Transverse colon (tissue), 4 donors: ENCODE results near the gene PIGS.

Experiments used
- POLR2AphosphoS5 ChIP-seq, 3 donors: sonication (generic); formaldehyde crosslinking; IDR thresholded peaks; one replicate each; pipeline ENCODE4 v1.6.1; 2016; ENCODE audit warnings: antibody characterized with exemption in 3 of 3
- TF ChIP-seq, protein P1 (sequence below), 5 experiments: fragments of 200-600 bp in 3 of 5; fragments of 450-650 bp in 2 of 5; sonication (generic) in 3 of 5; IDR thresholded peaks; 1 replicate in 2 of 5; 2 replicates in 3 of 5; pipeline ENCODE4 v1.5.1; 2016 to 2017; ENCODE audit warnings: antibody characterized with exemption in 5 of 5, inconsistent platforms in 3 of 5, mild to moderate bottlenecking in 2 of 5, moderate library complexity in 1 of 5

DNA sequence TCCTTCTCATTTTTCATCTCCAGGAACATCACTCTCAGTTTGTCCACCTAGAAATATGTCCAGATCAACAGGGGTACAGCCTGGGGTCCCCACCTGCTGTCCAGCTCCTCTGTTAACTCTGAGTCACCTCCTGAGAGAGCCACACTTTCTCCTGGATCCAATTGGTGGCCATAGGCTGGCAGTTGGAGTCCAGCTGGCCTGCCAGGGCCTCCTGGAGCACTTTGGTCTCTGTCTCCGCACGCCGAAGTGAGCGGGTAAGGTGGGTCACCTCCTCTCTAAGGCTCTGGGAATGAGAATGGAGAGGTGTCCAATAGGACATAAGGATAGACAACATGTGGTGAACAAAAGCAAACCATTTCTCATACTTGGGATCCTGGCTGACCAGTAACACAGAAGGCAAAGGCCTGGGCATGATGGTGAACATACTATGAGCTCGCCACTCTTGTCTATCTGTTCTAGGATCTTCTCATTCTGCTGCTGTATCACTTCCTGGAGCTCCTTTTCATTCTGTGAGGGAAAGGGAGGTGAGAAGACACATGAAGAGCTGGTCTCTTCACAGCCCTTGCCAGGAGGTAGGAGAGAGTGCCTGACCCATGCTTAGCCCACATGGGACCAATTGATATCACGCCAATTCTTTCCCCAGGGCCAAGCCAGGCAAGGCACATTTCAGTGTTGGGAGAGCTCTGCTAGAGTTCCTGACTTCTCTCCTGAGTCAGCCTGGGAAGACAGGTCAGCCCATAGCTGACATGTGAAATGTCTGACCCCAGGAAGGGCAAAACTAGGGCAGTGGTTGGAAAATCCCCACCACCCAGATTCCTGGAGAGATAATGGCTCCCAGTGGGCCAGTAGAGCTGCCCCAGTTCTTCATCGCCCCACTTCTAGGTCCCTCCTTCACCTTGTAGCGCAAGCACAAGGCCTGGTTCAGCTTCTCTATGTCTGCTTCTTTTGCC lies 7.2 kb upstream of the PIGS start:
- TF ChIP-seq, protein P1, sequence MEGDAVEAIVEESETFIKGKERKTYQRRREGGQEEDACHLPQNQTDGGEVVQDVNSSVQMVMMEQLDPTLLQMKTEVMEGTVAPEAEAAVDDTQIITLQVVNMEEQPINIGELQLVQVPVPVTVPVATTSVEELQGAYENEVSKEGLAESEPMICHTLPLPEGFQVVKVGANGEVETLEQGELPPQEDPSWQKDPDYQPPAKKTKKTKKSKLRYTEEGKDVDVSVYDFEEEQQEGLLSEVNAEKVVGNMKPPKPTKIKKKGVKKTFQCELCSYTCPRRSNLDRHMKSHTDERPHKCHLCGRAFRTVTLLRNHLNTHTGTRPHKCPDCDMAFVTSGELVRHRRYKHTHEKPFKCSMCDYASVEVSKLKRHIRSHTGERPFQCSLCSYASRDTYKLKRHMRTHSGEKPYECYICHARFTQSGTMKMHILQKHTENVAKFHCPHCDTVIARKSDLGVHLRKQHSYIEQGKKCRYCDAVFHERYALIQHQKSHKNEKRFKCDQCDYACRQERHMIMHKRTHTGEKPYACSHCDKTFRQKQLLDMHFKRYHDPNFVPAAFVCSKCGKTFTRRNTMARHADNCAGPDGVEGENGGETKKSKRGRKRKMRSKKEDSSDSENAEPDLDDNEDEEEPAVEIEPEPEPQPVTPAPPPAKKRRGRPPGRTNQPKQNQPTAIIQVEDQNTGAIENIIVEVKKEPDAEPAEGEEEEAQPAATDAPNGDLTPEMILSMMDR (IDR thresholded peaks at IDR 0.05) = no peak
- TF ChIP-seq POLR2AphosphoS5 (IDR thresholded peaks at IDR 0.05) = no peak
